GM10266 (cell line): ENCODE data around the gene KIF7.
"Not testable (repeated sequence)": the region's sequence is repeated elsewhere in the genome, so short reads cannot be mapped to it uniquely, and the experiment has no call there.

ENCODE experiments used
- DNase-seq: peaks from one replicate; pipeline ENCODE4 v3.0.0; 2012; ENCODE audit errors: extremely low spot score
- CTCF ChIP-seq: IDR thresholded peaks from 2 replicates; pipeline ENCODE4 v1.5.1; 2012; ENCODE audit warnings: mild to moderate bottlenecking, low read depth; ENCODE audit not compliant: control insufficient read depth, insufficient read depth; ENCODE audit errors: missing control alignments

Gene KIF7

DNA sequence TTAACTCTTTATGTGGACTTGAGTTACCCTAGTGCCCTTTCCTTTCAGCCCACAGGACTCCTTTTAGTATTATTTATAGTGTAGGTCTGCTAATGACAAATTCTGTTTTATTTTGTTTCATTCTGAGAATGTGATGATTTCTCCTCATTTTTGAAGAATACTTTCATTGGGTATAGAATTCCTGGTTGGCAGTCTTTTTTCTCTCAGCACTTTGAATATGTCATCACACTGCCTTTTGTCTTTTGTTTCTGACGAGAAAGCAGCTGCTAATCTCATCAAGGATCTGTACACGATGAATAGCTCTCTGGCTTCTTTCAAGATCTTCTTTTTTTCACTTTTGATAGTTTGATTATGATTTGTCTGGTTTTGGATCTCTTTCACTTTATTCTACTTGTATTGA is 42.2 kb downstream of the KIF7 start:
- TF ChIP-seq CTCF = no peak

GRCh38 chr15:89611317-89611716 is 44.0 kb downstream of the KIF7 start:
- no peak for TF ChIP-seq CTCF
- no peak for DNase-seq

More for the DNA sequence above, 42.2 kb downstream of the KIF7 start:
- no peak for DNase-seq

GRCh38 chr15:89599021-89599420 is 56.2 kb downstream of the KIF7 start:
- DNase-seq = no peak
- no peak for TF ChIP-seq CTCF

DNA sequence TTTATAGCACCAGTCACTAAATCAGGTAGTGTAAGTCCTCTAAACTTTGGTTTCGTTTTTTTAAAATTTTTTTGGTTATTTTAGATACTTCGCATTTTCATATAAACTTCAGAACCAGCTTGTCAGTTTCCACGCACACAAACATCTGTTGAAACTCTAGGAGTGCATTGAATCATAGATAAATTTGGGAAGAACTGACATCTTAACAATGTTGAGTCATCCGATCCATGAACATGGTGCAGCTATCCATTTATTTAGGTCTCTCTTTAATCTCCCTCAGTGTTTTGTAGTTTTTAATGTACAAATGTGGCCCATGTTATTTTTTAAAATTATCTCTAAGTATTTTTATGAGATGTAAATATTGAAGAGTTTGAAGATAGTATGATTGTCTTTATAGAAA is 62.2 kb downstream of the KIF7 start:
- TF ChIP-seq CTCF = no peak
- no peak for DNase-seq

GRCh38 chr15:89591834-89592233 is 63.4 kb downstream of the KIF7 start:
- no peak for DNase-seq
- TF ChIP-seq CTCF = no peak

DNA sequence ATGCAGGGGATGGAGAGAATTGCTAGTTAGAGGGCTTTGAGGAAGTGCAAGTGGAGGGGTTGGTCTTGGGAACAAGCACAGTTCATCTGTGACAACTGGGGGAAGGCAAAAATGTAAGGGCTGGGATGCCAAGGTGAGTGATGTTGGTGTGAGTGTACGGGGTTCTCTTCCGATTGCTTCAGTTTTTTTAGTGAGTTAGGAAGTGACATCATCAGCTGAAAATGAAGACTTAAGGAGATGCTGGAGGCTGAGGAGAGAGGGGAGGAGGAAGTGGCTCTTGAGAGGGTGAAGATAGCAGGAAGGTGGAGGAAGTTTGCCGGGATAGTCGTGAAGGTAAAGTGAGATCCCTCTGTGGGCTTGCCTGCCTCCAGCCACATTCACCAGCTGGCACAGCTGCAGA is 67.3 kb downstream of the KIF7 start:
- no peak for TF ChIP-seq CTCF

GRCh38 chr15:89586651-89587050 is 68.6 kb downstream of the KIF7 start:
- no peak for DNase-seq
- TF ChIP-seq CTCF = no peak

More for the DNA sequence above, 67.3 kb downstream of the KIF7 start:
- DNase-seq = no peak

GRCh38 chr15:89580747-89581146 is 74.5 kb downstream of the KIF7 start:
- DNase-seq = not testable (repeated sequence)
